ENCODE measurements around the gene PAK4. TPM values are rescaled to one million over a fixed set of nuclear protein-coding genes. Genes with fewer than 3 reads are reported as not detected.

The PAK4 gene
- total and polyA plus RNA-seq, 2 of the 8 experiments (the other 6 are each of a cell fraction or from before 2014, with no cell fraction given), result 50.7 to 64.4 TPM

- H3K27me3 ChIP-seq (replicated peaks in 1 of 4; ENCODE audit: control insufficient read depth in 3 of 4, extremely low read depth in 1 of 4, insufficient read depth in 3 of 4, low read length in 3 of 4), result peaks cover 11 to 28% (median 21%) of the 10 kb centered on the region in 4 experiments
- ChIA-PET POLR2A (ENCODE audit: partially characterized antibody) (interaction anchor here (1.0 to 1.7 kb wide), 5 partner anchors 8 to 76 kb away, joined by 3 to 6 read pairs (median 4); no protein-coding TSS in a partner anchor), CTCF (ENCODE audit: partially characterized antibody) (interaction anchor here (0.5 to 7.1 kb wide), 9 partner anchors 8 to 135 kb away, joined by 3 to 53 read pairs (median 5); partner anchors contain the start of gene SYCN)
- H3K9ac ChIP-seq (replicated peaks in 1 of 4; ENCODE audit: extremely low read depth in 1 of 4, low read depth in 3 of 4, low read length in 3 of 4), result no peak overlapping the region
- no peaks in the 10 kb centered on the region for H3K9me3 ChIP-seq (ENCODE audit: insufficient read depth in 2 of 2, low read depth in 1 of 2, low read length in 1 of 2)
- TF ChIP-seq KDM4A (IDR thresholded peaks at IDR 0.05; ENCODE audit: low read depth, low read length, severe bottlenecking) (no peak), KDM5A (IDR thresholded peaks at IDR 0.05; ENCODE audit: low read length) (no peak), RNF2 (IDR thresholded peaks at IDR 0.05; ENCODE audit: borderline replicate concordance, low read depth, low read length, missing control alignments, poor library complexity, severe bottlenecking) (no peak), TAF7 (optimal IDR thresholded peaks at IDR 0.05; ENCODE audit: borderline replicate concordance, low read depth, low read length) (no peak), SAP30 (IDR thresholded peaks at IDR 0.05; ENCODE audit: insufficient read depth, insufficient replicate concordance, low read length) (no peak), BRCA1 (IDR thresholded peaks at IDR 0.05; ENCODE audit: low read depth, low read length) (no peak)
- H3K23me2 ChIP-seq (ENCODE audit: low read depth, low read length), result peaks cover 8% of the 10 kb centered on the region; the same call in 1 of the 2 replicates
- H3K4me3 ChIP-seq (ENCODE audit: extremely low read depth in 1 of 4, insufficient read depth in 2 of 4, low read depth in 3 of 4, low read length in 4 of 4), result no peak overlapping the region
- no peak overlapping the region; the same call in 1 of the 2 replicates for H3K18ac ChIP-seq (ENCODE audit: extremely low read depth, low read length)
- no peak overlapping the region for H4K8ac ChIP-seq (ENCODE audit: extremely low read depth, insufficient read depth, low read length)
- H3K4me2 ChIP-seq (ENCODE audit: insufficient read depth in 1 of 2, low read depth in 2 of 2, low read length in 2 of 2), result 0 out of 4 replicates have a peak overlapping the region, but pooled peaks of 1 of the 2 experiments have one; percentile 43
- H4K20me1 ChIP-seq (replicated peaks in 1 of 2; ENCODE audit: control insufficient read depth in 1 of 2, insufficient read depth in 2 of 2, low read length in 2 of 2), result peaks cover 0 to 2% of the 10 kb centered on the region in 2 experiments
- H2AFZ ChIP-seq (ENCODE audit: low read length), result no peak overlapping the region
- no peaks in the 10 kb centered on the region for H3K79me1 ChIP-seq (ENCODE audit: low read depth, low read length)
- H2BK15ac ChIP-seq (ENCODE audit: low read length), result peak overlapping the region; percentile 81; the same call in 1 of the 2 replicates
- H3K23ac ChIP-seq (ENCODE audit: insufficient read length), result no peak overlapping the region
- H3K4me1 ChIP-seq (replicated peaks in 1 of 4; ENCODE audit: control insufficient read depth in 3 of 4, insufficient read depth in 4 of 4, low read length in 3 of 4), result peaks cover 0 to 9% (median 8%) of the 10 kb centered on the region in 4 experiments; a peak in 6 of 7 replicates
- no peak overlapping the region for H4K5ac ChIP-seq (ENCODE audit: insufficient read length, low read depth, low read length)
- no peak overlapping the region for H3K27ac ChIP-seq (ENCODE audit: low read depth, low read length)
- no peak overlapping the region for H3K56ac ChIP-seq (replicated peaks; ENCODE audit: insufficient read length, low read depth, low read length)
- H3K4ac ChIP-seq (replicated peaks; ENCODE audit: insufficient read length, low read depth, low read length), result no peak overlapping the region
- WGBS, 2 experiments (ENCODE audit: extremely low coverage in 1 of 2, insufficient coverage in 1 of 2, insufficient read length in 1 of 2, insufficient replicate concordance in 2 of 2, low coverage in 1 of 2, low lambda C conversion rate in 2 of 2, missing lambda C conversion rate in 1 of 2), result 62% methylated on average over 9 of the region's 9 CpGs; no CpG with 5 or more reads in 1 of the 2 experiments
- no peaks in the 10 kb centered on the region for H3K36me3 ChIP-seq (ENCODE audit: control insufficient read depth in 2 of 4, insufficient read depth in 4 of 4, low read length in 3 of 4)
- H2BK120ac ChIP-seq (replicated peaks; ENCODE audit: low read depth, low read length), result no peak overlapping the region
- no peak overlapping the region for H3K14ac ChIP-seq (ENCODE audit: insufficient read length)
- no peak overlapping the region; the same call in 1 of the 2 replicates for H2BK12ac ChIP-seq (ENCODE audit: low read depth, low read length)
- H2BK5ac ChIP-seq (ENCODE audit: low read depth, low read length), result no peak overlapping the region
- DNase-seq (ENCODE audit: low read depth in 1 of 2, low spot score in 2 of 2) (no peak), FAIRE-seq (no peak)
- H2BK20ac ChIP-seq (ENCODE audit: low read length), result no peak overlapping the region
- no peaks in the 10 kb centered on the region for H3K79me2 ChIP-seq (ENCODE audit: control insufficient read depth in 1 of 2, insufficient read depth in 2 of 2, low read length in 2 of 2)
- no peak overlapping the region for H4K91ac ChIP-seq (replicated peaks; ENCODE audit: insufficient read length, low read length)
- no peak overlapping the region for H2AK5ac ChIP-seq (ENCODE audit: low read depth, low read length)
Observed at GRCh38 chr19:39195755-39196154, 70.2 kb downstream of the PAK4 start.
